Testis (tissue), 3 donors: ENCODE results near the gene CCDC178. TPM values are rescaled to one million over a fixed set of nuclear protein-coding genes. Genes with fewer than 3 reads are reported as not detected.

Source experiments
- DNase-seq: peaks from one replicate; pipeline ENCODE4 v3.0.0-alpha.2; 2019
- H3K27ac ChIP-seq, 2 donors: fragments of 200-600 bp; sonication (generic); one replicate each; pipeline ENCODE4 v1.5.1; 2019
- H3K27me3 ChIP-seq: fragments of 200-600 bp; sonication (generic); one replicate; pipeline ENCODE4 v1.5.1; 2019
- H3K36me3 ChIP-seq: fragments of 200-600 bp; sonication (generic); one replicate; pipeline ENCODE4 v1.5.1; 2017; ENCODE audit warnings: low read depth; ENCODE audit errors: missing control alignments
- H3K4me1 ChIP-seq: fragments of 200-600 bp; sonication (generic); one replicate; pipeline ENCODE4 v1.5.1; 2019
- H3K4me3 ChIP-seq, 2 donors: fragments of 200-600 bp; sonication (generic); one replicate each; pipeline ENCODE4 v1.5.1; 2017 to 2019
- H3K9me3 ChIP-seq: fragments of 200-600 bp; sonication (generic); one replicate; pipeline ENCODE4 v1.5.1; 2017
- CTCF ChIP-seq, 3 experiments: fragments of 450-650 bp in 2 of 3; fragments of 200-600 bp in 1 of 3; sonication (generic) in 1 of 3; IDR thresholded peaks; one replicate each; pipeline ENCODE4 v1.5.1; 2016 to 2019; ENCODE audit warnings: antibody characterized with exemption in 3 of 3, mild to moderate bottlenecking in 2 of 3, moderate library complexity in 1 of 3
- POLR2A ChIP-seq: fragments of 450-650 bp; IDR thresholded peaks from one replicate; pipeline ENCODE4 v1.6.1; 2017; ENCODE audit warnings: antibody characterized with exemption, mild to moderate bottlenecking, moderate library complexity
- WGBS, 2 donors: methylation state at CpG; one replicate each; pipeline ENCODE4 v1.1.5; 2018; 5-methylcytosine and 5-hydroxymethylcytosine counted together
- intact Hi-C: fragments of 100-400 bp; cut with DNase I; formaldehyde crosslinking; loops from one replicate; pipeline ENCODE4 v1.15.1; 2023; ENCODE audit warnings: low total_unique reads
- polyA plus RNA-seq: library from polyadenylated mRNA; stranded (reverse); fragments of 350-450 nt; fragmentation: Illumina TruSeq; extraction: RNeasy Lipid Tissue Mini Kit (QIAGEN cat#74804); gene quantifications from one replicate; pipeline ENCODE4 v1.2.3, GENCODE V29; 2014; ENCODE audit warnings: low read depth, low replicate concordance; ENCODE audit not compliant: insufficient read depth
- total RNA-seq, 2 donors: library from RNA; depleted of rRNA; stranded (reverse); fragments of >200 nt; gene quantifications; one replicate each; pipeline ENCODE4 v1.2.3, GENCODE V29; 2016

Gene CCDC178
- total and polyA plus RNA-seq, 3 donors from 2014 or later, result 8.6 to 17.5 (median 10.2) TPM

- Histone ChIP-seq H3K4me3 (no peak overlapping the region), H3K9me3 (no peaks in the 10 kb centered on the region), H3K27ac (no peak overlapping the region), H3K27me3 (no peaks in the 10 kb centered on the region), H3K4me1 (no peaks in the 10 kb centered on the region), H3K36me3 (no peaks in the 10 kb centered on the region)
- TF ChIP-seq POLR2A (no peak), CTCF (IDR thresholded peaks at IDR 0.05) (peak in 1 of 3 experiments; percentile 70)
- WGBS, 2 donors, result 41 to 57% methylated on average over 6 of the region's 6 CpGs
- intact Hi-C loops, result no loop called here
- no peak for DNase-seq
Measured at GRCh38 chr18:32930695-32931301, 509.7 kb downstream of the CCDC178 start.

- H3K9me3 ChIP-seq, result no peaks in the 10 kb centered on the region
- H3K27ac ChIP-seq, result no peak overlapping the region
- no peak overlapping the region for H3K4me3 ChIP-seq
- no peaks in the 10 kb centered on the region for H3K4me1 ChIP-seq
- no peaks in the 10 kb centered on the region for H3K27me3 ChIP-seq
- 38 to 43% methylated on average over 6 of the region's 6 CpGs for WGBS, 2 donors
- intact Hi-C loops, result no loop called here
- no peaks in the 10 kb centered on the region for H3K36me3 ChIP-seq
- DNase-seq, result no peak
- no peak for TF ChIP-seq CTCF (IDR thresholded peaks at IDR 0.05)
- no peak for TF ChIP-seq POLR2A
Measured at GRCh38 chr18:32929213-32929612, 511.3 kb downstream of the CCDC178 start.

- Histone ChIP-seq H3K9me3 (no peaks in the 10 kb centered on the region), H3K27ac (no peak overlapping the region), H3K4me1 (no peaks in the 10 kb centered on the region), H3K4me3 (no peak overlapping the region), H3K27me3 (no peaks in the 10 kb centered on the region), H3K36me3 (no peaks in the 10 kb centered on the region)
- TF ChIP-seq CTCF (IDR thresholded peaks at IDR 0.05) (no peak), POLR2A (no peak)
- no peak for DNase-seq
- WGBS, 2 donors, result 52 to 63% methylated on average over 2 of the region's 2 CpGs
- intact Hi-C loops, result no loop called here
Measured at GRCh38 chr18:32922951-32923430, 517.5 kb downstream of the CCDC178 start.

GRCh38 chr18:32920796-32921787, 519.4 kb downstream of the CCDC178 start:
- Histone ChIP-seq H3K4me1 (no peaks in the 10 kb centered on the region), H3K9me3 (no peaks in the 10 kb centered on the region), H3K27me3 (no peaks in the 10 kb centered on the region), H3K4me3 (no peak overlapping the region), H3K27ac (no peak overlapping the region), H3K36me3 (no peaks in the 10 kb centered on the region)
- intact Hi-C loops, result no loop called here
- no peak for TF ChIP-seq POLR2A
- DNase-seq, result no peak
- 77 to 81% methylated on average over 8 of the region's 8 CpGs for WGBS, 2 donors

DNA sequence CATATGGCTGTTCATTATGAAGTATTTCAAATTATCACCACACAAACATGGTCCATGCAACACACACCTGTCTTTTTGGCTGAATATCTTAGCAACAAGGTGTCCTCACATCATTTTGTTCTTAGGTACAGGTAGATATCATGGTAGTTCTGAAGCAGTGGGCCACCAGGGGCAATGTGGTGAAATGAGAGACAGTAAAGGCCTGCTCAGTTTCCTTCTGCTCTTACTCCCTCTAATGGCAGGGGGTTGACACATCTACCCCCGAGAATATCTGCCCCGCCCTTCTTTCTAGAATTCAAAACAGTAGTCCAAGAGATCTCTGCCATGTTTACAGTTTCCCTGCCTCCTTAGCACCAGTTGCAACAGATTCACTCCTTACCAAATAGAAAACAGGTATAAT, 520.7 kb downstream of the CCDC178 start:
- TF ChIP-seq CTCF (IDR thresholded peaks at IDR 0.05), result peak in 1 of 3 experiments; percentile 23
- no peak for TF ChIP-seq POLR2A
- Histone ChIP-seq H3K4me3 (no peak overlapping the region), H3K4me1 (no peaks in the 10 kb centered on the region), H3K27me3 (no peaks in the 10 kb centered on the region), H3K9me3 (no peaks in the 10 kb centered on the region), H3K36me3 (no peaks in the 10 kb centered on the region), H3K27ac (no peak overlapping the region)
- intact Hi-C loops, result no loop called here
- DNase-seq, result no peak
- WGBS, 2 donors, result 36 to 67% methylated on average over 2 of the region's 2 CpGs
